CD4-positive, alpha-beta T cell (primary cell): Measurements from ENCODE around the gene WDPCP. TPM values are rescaled to one million over a fixed set of nuclear protein-coding genes. Genes with fewer than 3 reads are reported as not detected.
A peak's percentile ranks its signal among the peaks of the same experiment; 100 is the strongest.
"Not testable (repeated sequence)": the region's sequence is repeated elsewhere in the genome, so short reads cannot be mapped to it uniquely, and the experiment has no call there.

Experiments
- ATAC-seq: fragments of 200-7000 bp; cut with Tn5 transposase; one replicate; pipeline ENCODE4 v1.10.0; 2022; ENCODE audit warnings: mild to moderate bottlenecking; ENCODE audit not compliant: poor library complexity
- CTCF ChIA-PET: fragments of 350-600 bp; sonication (Branson Sonifier 250); formaldehyde crosslinking; loops from one replicate; lab custom pipeline; 2021; ENCODE audit warnings: antibody characterized with exemption, inconsistent platforms; lab: Charles Lee
- POLR2A ChIA-PET: fragments of 350-600 bp; sonication (Branson Sonifier 250); formaldehyde crosslinking; loops from one replicate; lab custom pipeline; 2021; ENCODE audit warnings: antibody characterized with exemption, inconsistent platforms; lab: Charles Lee
- DNase-seq, 14 experiments: peaks; one replicate each; pipeline ENCODE4 v3.0.0-alpha.2; 2013 to 2020; ENCODE audit warnings: mixed read lengths in 2 of 14
- H3K27ac ChIP-seq, 2 donors: one replicate each; pipeline versions ENCODE4 v1.5.1 to v1.7.0; 2013; ENCODE audit warnings: low read length in 2 of 2, low read depth in 1 of 2, mild to moderate bottlenecking in 1 of 2
- H3K27me3 ChIP-seq, 2 experiments: 1 replicate in 1 of 2; 2 replicates in 1 of 2; pipeline versions ENCODE4 v1.6.1 to v1.7.0; 2013; ENCODE audit warnings: low read length in 2 of 2, control low read depth in 1 of 2, mild to moderate bottlenecking in 1 of 2, moderate library complexity in 1 of 2; ENCODE audit not compliant: insufficient read depth in 2 of 2, control insufficient read depth in 1 of 2
- H3K36me3 ChIP-seq: one replicate; pipeline ENCODE4 v1.6.1; 2013; ENCODE audit warnings: low read length, control low read depth; ENCODE audit not compliant: insufficient read depth
- H3K4me1 ChIP-seq: one replicate; pipeline ENCODE4 v1.6.1; 2013; ENCODE audit warnings: low read length, control low read depth; ENCODE audit not compliant: insufficient read depth
- H3K4me3 ChIP-seq: one replicate; pipeline ENCODE4 v1.5.1; 2013; ENCODE audit warnings: mild to moderate bottlenecking, low read length, moderate library complexity
- H3K9me3 ChIP-seq, 2 experiments: 1 replicate in 1 of 2; 2 replicates in 1 of 2; pipeline versions ENCODE4 v1.6.1 to v1.7.0; 2013; ENCODE audit warnings: low read length in 2 of 2, mild to moderate bottlenecking in 2 of 2, control low read depth in 1 of 2, moderate library complexity in 1 of 2; ENCODE audit not compliant: control insufficient read depth in 1 of 2, insufficient read depth in 1 of 2
- H3K27ac Mint-ChIP-seq: one replicate; pipeline ENCODE4 v1.8.0; 2020; ENCODE audit warnings: mixed read lengths
- H3K27me3 Mint-ChIP-seq: one replicate; pipeline ENCODE4 v1.8.0; 2021; ENCODE audit warnings: mixed read lengths
- H3K36me3 Mint-ChIP-seq: one replicate; pipeline ENCODE4 v1.8.0; 2021; ENCODE audit warnings: low read depth, mixed read lengths
- H3K4me1 Mint-ChIP-seq: one replicate; pipeline ENCODE4 v1.8.0; 2021; ENCODE audit warnings: low read depth, mixed read lengths
- H3K4me3 Mint-ChIP-seq: one replicate; pipeline ENCODE4 v1.8.0; 2020; ENCODE audit warnings: mild to moderate bottlenecking, mixed read lengths
- H3K9me3 Mint-ChIP-seq: one replicate; pipeline ENCODE4 v1.8.0; 2020; ENCODE audit warnings: mixed read lengths
- CTCF ChIP-seq: fragments of 200-600 bp; IDR thresholded peaks from one replicate; pipeline ENCODE4 v1.8.0; 2022; ENCODE audit warnings: antibody characterized with exemption, mild to moderate bottlenecking
- intact Hi-C, 2 experiments: fragments of 100-400 bp; cut with DNase I in 1 of 2; cut with micrococcal nuclease in 1 of 2; formaldehyde crosslinking; loops; one replicate each; pipeline versions ENCODE4 v1.15.1 to v1.9.0; 2023 to 2025; cut with DNase I, micrococcal nuclease
- total RNA-seq, 174 experiments: library from RNA in 2 of 174; stranded (reverse) in 2 of 174; gene quantifications; one replicate each; pipeline ENCODE4 v1.2.3 and lab custom pipeline; 2021 to 2026

Gene WDPCP
- total RNA-seq, 2 experiments from 2014 or later = 8.7 to 9.9 TPM

GRCh38 chr2:63571291-63571690 lies 17.0 kb downstream of the WDPCP start:
- ChIA-PET POLR2A (no interaction called here), CTCF (no interaction called here)
- no peaks in the 10 kb centered on the region for H3K4me1 Mint-ChIP-seq
- Histone ChIP-seq H3K9me3 (peaks cover 3 to 21% of the 10 kb centered on the region in 2 experiments), H3K36me3 (no peaks in the 10 kb centered on the region), H3K4me1 (no peaks in the 10 kb centered on the region), H3K27me3 (no peaks in the 10 kb centered on the region), H3K4me3 (no peak overlapping the region), H3K27ac (no peak overlapping the region)
- intact Hi-C loops = no loop called here
- H3K36me3 Mint-ChIP-seq = peaks cover 50% of the 10 kb centered on the region
- TF ChIP-seq CTCF = no peak
- no peak overlapping the region for H3K4me3 Mint-ChIP-seq
- H3K27ac Mint-ChIP-seq = no peak overlapping the region
- DNase-seq = no peak
- H3K9me3 Mint-ChIP-seq = peaks cover 14% of the 10 kb centered on the region
- H3K27me3 Mint-ChIP-seq = no peaks in the 10 kb centered on the region
- ATAC-seq = no peak

- intact Hi-C loops = no loop called here
- Mint-ChIP-seq H3K27ac (no peak overlapping the region), H3K4me3 (no peak overlapping the region), H3K36me3 (peaks cover 58% of the 10 kb centered on the region), H3K9me3 (peaks cover 14% of the 10 kb centered on the region), H3K27me3 (no peaks in the 10 kb centered on the region), H3K4me1 (no peaks in the 10 kb centered on the region)
- Histone ChIP-seq H3K36me3 (no peaks in the 10 kb centered on the region), H3K27ac (no peak overlapping the region), H3K4me1 (no peaks in the 10 kb centered on the region), H3K27me3 (no peaks in the 10 kb centered on the region), H3K4me3 (no peak overlapping the region), H3K9me3 (peaks cover 3 to 21% of the 10 kb centered on the region in 2 experiments)
- no peak for DNase-seq
- no peak for ATAC-seq
- ChIA-PET POLR2A (no interaction called here), CTCF (no interaction called here)
- TF ChIP-seq CTCF = no peak
Measured at GRCh38 chr2:63569740-63570139, 18.5 kb downstream of the WDPCP start.

- no peak for ATAC-seq
- intact Hi-C loops = no loop called here
Measured at GRCh38 chr2:63562751-63563150, 25.5 kb downstream of the WDPCP start.

GRCh38 chr2:63558922-63559321 lies 29.4 kb downstream of the WDPCP start:
- H3K27me3 Mint-ChIP-seq, H3K27ac ChIP-seq, H3K9me3 Mint-ChIP-seq, DNase-seq, H3K27ac Mint-ChIP-seq, ATAC-seq, H3K4me3 ChIP-seq, H3K4me3 Mint-ChIP-seq, CTCF ChIA-PET, POLR2A ChIA-PET, H3K4me1 ChIP-seq, H3K27me3 ChIP-seq, H3K36me3 ChIP-seq, intact Hi-C loops: not testable (repeated sequence)
- peaks cover 87% of the 10 kb centered on the region for H3K36me3 Mint-ChIP-seq
- peaks cover 0 to 12% of the 10 kb centered on the region in 2 experiments for H3K9me3 ChIP-seq
- peaks cover 13% of the 10 kb centered on the region for H3K4me1 Mint-ChIP-seq

More at GRCh38 chr2:63562751-63563150, 25.5 kb downstream of the WDPCP start:
- H3K9me3 ChIP-seq = peaks cover 11 to 16% of the 10 kb centered on the region in 2 experiments
- Mint-ChIP-seq H3K4me1 (peaks cover 4% of the 10 kb centered on the region), H3K4me3 (no peak overlapping the region), H3K27ac (no peak overlapping the region), H3K27me3 (no peaks in the 10 kb centered on the region), H3K9me3 (peaks cover 10% of the 10 kb centered on the region), H3K36me3 (peaks cover 83% of the 10 kb centered on the region)
- ChIA-PET CTCF (no interaction called here), POLR2A (no interaction called here)
- no peak overlapping the region for H3K27ac ChIP-seq
- no peak overlapping the region for H3K4me3 ChIP-seq
- H3K36me3 ChIP-seq = no peaks in the 10 kb centered on the region
- no peaks in the 10 kb centered on the region for H3K27me3 ChIP-seq
- TF ChIP-seq CTCF = no peak
- H3K4me1 ChIP-seq = no peaks in the 10 kb centered on the region
- DNase-seq = no peak

DNA sequence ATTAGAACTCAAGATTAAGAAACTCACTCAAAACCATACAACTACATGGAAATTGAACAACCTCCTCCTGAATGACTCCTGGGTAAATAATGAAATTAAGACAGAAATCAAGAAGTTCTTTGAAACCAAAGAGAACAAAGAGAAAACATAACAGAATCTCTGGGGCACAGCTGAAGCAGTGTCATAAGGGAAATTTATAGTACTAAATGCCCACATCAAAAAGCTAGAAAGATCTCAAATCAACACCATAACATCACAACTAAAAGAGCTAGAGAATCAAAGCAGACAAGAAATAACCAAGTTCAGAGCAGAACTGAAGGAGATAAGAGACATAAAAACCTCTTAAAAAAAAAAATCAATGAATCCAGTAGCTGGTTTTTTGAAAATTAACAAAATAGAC lies 30.5 kb downstream of the WDPCP start:
- Mint-ChIP-seq H3K36me3 (peaks cover 78% of the 10 kb centered on the region), H3K4me3 (peak overlapping the region; percentile 18), H3K4me1 (peaks cover 13% of the 10 kb centered on the region)
- H3K4me1 ChIP-seq, H3K27ac Mint-ChIP-seq, H3K27me3 Mint-ChIP-seq, ATAC-seq, POLR2A ChIA-PET, H3K4me3 ChIP-seq, H3K27me3 ChIP-seq, H3K9me3 Mint-ChIP-seq, intact Hi-C loops, DNase-seq, H3K27ac ChIP-seq, H3K36me3 ChIP-seq: not testable (repeated sequence)
- peaks cover 0 to 12% of the 10 kb centered on the region in 2 experiments for H3K9me3 ChIP-seq
- CTCF ChIA-PET = interaction anchor here (0.7 kb wide), 1 partner anchor 1610 kb away, joined by 3 read pairs; no protein-coding TSS in a partner anchor
